ENCODE data around the gene FAM222B. TPM values are rescaled to one million over a fixed set of nuclear protein-coding genes. Genes with fewer than 3 reads are reported as not detected.

Gene FAM222B
- total RNA-seq, 1 experiment from 2014 or later, result 37.7 TPM

DNA sequence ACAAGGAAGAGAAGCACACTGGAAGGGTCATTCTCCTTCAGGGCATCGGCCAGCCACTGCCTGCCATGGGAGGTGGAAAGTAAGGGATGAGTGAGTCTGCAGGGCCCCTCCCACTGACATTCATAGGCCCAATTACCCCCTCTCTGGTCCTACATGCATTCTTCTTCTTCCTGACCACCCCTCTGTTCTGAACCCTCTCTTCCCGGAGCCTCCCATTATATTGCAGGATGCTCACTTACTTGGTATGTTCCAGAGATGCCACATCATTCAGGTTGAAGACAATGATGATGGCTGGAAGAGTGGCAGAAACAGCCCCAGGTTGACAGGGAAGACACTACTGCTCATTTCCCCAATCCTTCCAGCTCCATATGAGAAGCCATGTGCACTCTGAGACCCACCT is 127.4 kb downstream of the FAM222B start:
- Mint-ChIP-seq H3K9me3 (ENCODE audit: low read depth, unreplicated experiment) (no peaks in the 10 kb centered on the region), H3K36me3 (ENCODE audit: insufficient read depth, unreplicated experiment) (peaks cover 45% of the 10 kb centered on the region), H3K4me3 (ENCODE audit: low read depth, unreplicated experiment) (no peak overlapping the region), H3K27ac (ENCODE audit: unreplicated experiment) (no peak overlapping the region), H3K27me3 (ENCODE audit: unreplicated experiment) (no peaks in the 10 kb centered on the region), H3K4me1 (ENCODE audit: low read depth, unreplicated experiment) (peaks cover 18% of the 10 kb centered on the region)
- no TSS peak for BruUV-seq (replicated peaks)
- TF ChIP-seq, protein P1, sequence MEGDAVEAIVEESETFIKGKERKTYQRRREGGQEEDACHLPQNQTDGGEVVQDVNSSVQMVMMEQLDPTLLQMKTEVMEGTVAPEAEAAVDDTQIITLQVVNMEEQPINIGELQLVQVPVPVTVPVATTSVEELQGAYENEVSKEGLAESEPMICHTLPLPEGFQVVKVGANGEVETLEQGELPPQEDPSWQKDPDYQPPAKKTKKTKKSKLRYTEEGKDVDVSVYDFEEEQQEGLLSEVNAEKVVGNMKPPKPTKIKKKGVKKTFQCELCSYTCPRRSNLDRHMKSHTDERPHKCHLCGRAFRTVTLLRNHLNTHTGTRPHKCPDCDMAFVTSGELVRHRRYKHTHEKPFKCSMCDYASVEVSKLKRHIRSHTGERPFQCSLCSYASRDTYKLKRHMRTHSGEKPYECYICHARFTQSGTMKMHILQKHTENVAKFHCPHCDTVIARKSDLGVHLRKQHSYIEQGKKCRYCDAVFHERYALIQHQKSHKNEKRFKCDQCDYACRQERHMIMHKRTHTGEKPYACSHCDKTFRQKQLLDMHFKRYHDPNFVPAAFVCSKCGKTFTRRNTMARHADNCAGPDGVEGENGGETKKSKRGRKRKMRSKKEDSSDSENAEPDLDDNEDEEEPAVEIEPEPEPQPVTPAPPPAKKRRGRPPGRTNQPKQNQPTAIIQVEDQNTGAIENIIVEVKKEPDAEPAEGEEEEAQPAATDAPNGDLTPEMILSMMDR (IDR thresholded peaks at IDR 0.05; ENCODE audit: unreplicated experiment), result no peak
- intact Hi-C loops (cut with micrococcal nuclease; ENCODE audit: unreplicated experiment), result loop anchor here (5.0 kb wide), 1 partner anchor 53 kb away; the partner anchor contains the start of genes SDF2 and SUPT6H
- DNase-seq, result no peak
- CTCF ChIA-PET, result no interaction called here

- TF ChIP-seq, protein P1 (IDR thresholded peaks at IDR 0.05; ENCODE audit: unreplicated experiment), result no peak
- Mint-ChIP-seq H3K36me3 (ENCODE audit: insufficient read depth, unreplicated experiment) (peaks cover 44% of the 10 kb centered on the region), H3K4me3 (ENCODE audit: low read depth, unreplicated experiment) (no peak overlapping the region), H3K27me3 (ENCODE audit: unreplicated experiment) (no peaks in the 10 kb centered on the region), H3K27ac (ENCODE audit: unreplicated experiment) (no peak overlapping the region), H3K4me1 (ENCODE audit: low read depth, unreplicated experiment) (peaks cover 15% of the 10 kb centered on the region), H3K9me3 (ENCODE audit: low read depth, unreplicated experiment) (no peaks in the 10 kb centered on the region)
- BruUV-seq (replicated peaks), result no TSS peak
- CTCF ChIA-PET, result no interaction called here
- DNase-seq, result no peak
- intact Hi-C loops (cut with micrococcal nuclease; ENCODE audit: unreplicated experiment), result no loop called here
Measured at GRCh38 chr17:28714281-28714680, 128.3 kb downstream of the FAM222B start.

GRCh38 chr17:28712705-28713415 is 129.7 kb downstream of the FAM222B start:
- no peak overlapping the region for H3K4me3 Mint-ChIP-seq (ENCODE audit: low read depth, unreplicated experiment)
- TF ChIP-seq, protein P1 (IDR thresholded peaks at IDR 0.05; ENCODE audit: unreplicated experiment), result no peak
- H3K27me3 Mint-ChIP-seq (ENCODE audit: unreplicated experiment), result no peaks in the 10 kb centered on the region
- H3K4me1 Mint-ChIP-seq (ENCODE audit: low read depth, unreplicated experiment), result peaks cover 1% of the 10 kb centered on the region
- CTCF ChIA-PET, result no interaction called here
- intact Hi-C loops (cut with micrococcal nuclease; ENCODE audit: unreplicated experiment), result no loop called here
- H3K9me3 Mint-ChIP-seq (ENCODE audit: low read depth, unreplicated experiment), result no peaks in the 10 kb centered on the region
- H3K36me3 Mint-ChIP-seq (ENCODE audit: insufficient read depth, unreplicated experiment), result peaks cover 40% of the 10 kb centered on the region
- H3K27ac Mint-ChIP-seq (ENCODE audit: unreplicated experiment), result no peak overlapping the region
- DNase-seq, result no peak
- no TSS peak for BruUV-seq (replicated peaks)

DNA sequence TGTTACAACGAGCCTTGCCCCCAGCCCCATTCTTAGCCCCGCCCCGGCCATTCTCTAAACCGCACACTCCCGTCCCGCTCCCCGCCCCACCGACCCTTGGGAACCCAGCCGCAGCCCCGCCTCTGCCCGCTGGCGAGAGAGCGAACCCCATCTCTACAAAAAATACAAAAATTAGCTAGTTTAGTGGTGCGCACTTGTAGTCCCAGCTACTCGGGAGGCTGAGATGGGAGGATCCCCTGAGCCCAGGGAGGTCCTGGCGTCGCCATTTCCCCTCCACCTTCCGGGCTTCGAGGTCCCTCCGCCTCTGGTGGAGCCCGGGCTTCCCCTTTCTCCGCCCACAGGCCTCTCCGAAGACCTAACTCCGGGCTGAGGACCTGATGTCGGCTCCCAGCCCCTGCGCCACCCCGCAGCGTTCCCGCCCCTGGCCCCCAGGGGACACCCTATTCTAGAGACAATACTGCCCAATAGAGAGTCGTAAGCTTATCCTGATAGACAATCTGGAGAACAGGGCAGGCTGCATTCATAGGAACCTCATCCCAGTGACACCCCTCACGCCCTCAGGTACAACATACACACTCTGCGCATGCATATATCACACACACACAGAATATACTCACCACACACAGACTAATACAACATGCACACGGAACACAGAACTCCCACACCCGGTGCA is 130.4 kb downstream of the FAM222B start:
- CTCF ChIA-PET, result no interaction called here
- Mint-ChIP-seq H3K36me3 (ENCODE audit: insufficient read depth, unreplicated experiment) (peaks cover 44% of the 10 kb centered on the region), H3K27me3 (ENCODE audit: unreplicated experiment) (no peaks in the 10 kb centered on the region), H3K4me1 (ENCODE audit: low read depth, unreplicated experiment) (no peaks in the 10 kb centered on the region), H3K4me3 (ENCODE audit: low read depth, unreplicated experiment) (peak overlapping the region; percentile 83), H3K27ac (ENCODE audit: unreplicated experiment) (no peak overlapping the region), H3K9me3 (ENCODE audit: low read depth, unreplicated experiment) (no peaks in the 10 kb centered on the region)
- DNase-seq, result no peak
- TF ChIP-seq, protein P1 (IDR thresholded peaks at IDR 0.05; ENCODE audit: unreplicated experiment), result no peak
- BruUV-seq (replicated peaks), result no TSS peak
- intact Hi-C loops (cut with micrococcal nuclease; ENCODE audit: unreplicated experiment), result no loop called here

All from Calu3 (cell line).